ENCODE measurements around the gene PIP5K1B. TPM values are rescaled to one million over a fixed set of nuclear protein-coding genes. Genes with fewer than 3 reads are reported as not detected.

The PIP5K1B gene
- total RNA-seq, 1 experiment from 2014 or later = 5.2 TPM

DNA sequence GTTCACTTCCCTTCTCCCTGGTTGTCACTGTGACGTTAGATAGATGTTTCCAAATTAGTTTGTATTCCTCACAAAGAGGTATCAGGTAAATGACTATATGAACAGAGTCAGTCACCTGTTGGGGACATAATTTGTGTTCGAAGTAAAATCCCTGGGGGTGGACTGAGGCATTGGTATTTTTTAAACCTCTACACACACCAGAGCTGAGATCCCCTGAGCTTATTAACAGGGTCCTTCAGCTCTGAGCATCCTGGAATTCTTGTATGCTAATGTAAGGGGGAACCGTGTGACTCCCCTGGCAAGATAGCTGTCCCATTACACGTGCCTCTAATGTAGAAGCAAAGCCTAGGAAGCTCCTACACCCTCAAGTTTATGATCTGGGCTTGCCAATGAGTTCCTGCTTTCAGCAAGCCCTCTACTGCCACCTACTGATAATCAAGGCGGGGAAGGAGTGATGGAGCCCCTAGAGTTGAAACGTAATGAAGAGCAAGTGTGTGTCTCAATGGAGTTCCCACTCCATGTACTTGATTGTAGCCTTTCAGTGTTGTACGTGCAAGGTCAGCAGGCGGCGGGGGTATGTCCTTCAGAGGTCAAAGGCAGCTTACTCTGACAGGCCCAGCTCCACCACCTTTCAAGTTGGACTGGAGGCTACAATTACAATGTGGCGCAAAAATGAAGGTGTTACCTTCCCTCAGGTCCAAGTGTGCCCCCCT lies 294.5 kb downstream of the PIP5K1B start:
- DNase-seq (ENCODE audit: low spot score) (peak; percentile 73), ATAC-seq (peak; percentile 96)
- H3K4me1 Mint-ChIP-seq = peaks cover 34% of the 10 kb centered on the region
- no peak for TF ChIP-seq NR1H2 (CRISPR knock-in tag; IDR thresholded peaks at IDR 0.05)
- TF ChIP-seq, protein P1, sequence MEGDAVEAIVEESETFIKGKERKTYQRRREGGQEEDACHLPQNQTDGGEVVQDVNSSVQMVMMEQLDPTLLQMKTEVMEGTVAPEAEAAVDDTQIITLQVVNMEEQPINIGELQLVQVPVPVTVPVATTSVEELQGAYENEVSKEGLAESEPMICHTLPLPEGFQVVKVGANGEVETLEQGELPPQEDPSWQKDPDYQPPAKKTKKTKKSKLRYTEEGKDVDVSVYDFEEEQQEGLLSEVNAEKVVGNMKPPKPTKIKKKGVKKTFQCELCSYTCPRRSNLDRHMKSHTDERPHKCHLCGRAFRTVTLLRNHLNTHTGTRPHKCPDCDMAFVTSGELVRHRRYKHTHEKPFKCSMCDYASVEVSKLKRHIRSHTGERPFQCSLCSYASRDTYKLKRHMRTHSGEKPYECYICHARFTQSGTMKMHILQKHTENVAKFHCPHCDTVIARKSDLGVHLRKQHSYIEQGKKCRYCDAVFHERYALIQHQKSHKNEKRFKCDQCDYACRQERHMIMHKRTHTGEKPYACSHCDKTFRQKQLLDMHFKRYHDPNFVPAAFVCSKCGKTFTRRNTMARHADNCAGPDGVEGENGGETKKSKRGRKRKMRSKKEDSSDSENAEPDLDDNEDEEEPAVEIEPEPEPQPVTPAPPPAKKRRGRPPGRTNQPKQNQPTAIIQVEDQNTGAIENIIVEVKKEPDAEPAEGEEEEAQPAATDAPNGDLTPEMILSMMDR (IDR thresholded peaks at IDR 0.05) = peak; percentile 68
- TF ChIP-seq ZSCAN18 (CRISPR knock-in tag; IDR thresholded peaks at IDR 0.05) = 0 out of 2 replicates have a peak, but pooled peaks have one; percentile 8
- no peak for TF ChIP-seq TCF7 (CRISPR knock-in tag; IDR thresholded peaks at IDR 0.05; ENCODE audit: low read depth)
- H3K9me3 Mint-ChIP-seq = no peaks in the 10 kb centered on the region
- CTCF ChIA-PET = interaction anchor here (0.6 to 4.4 kb wide), 38 partner anchors 8 to 437 kb away, joined by 3 to 27 read pairs (median 4); partner anchors contain the start of genes FXN, PIP5K1B and PRKACG
- no peaks in the 10 kb centered on the region for H3K27me3 Mint-ChIP-seq (ENCODE audit: low read depth)
- H3K4me3 Mint-ChIP-seq = no peak overlapping the region
- POLR2A ChIA-PET = no interaction called here
- no peak overlapping the region; the same call in 1 of the 2 replicates for H3K27ac Mint-ChIP-seq
- no peaks in the 10 kb centered on the region for H3K36me3 Mint-ChIP-seq

GRCh38 chr9:69001921-69002320 lies 296.9 kb downstream of the PIP5K1B start:
- Mint-ChIP-seq H3K27ac (no peak overlapping the region), H3K4me3 (no peak overlapping the region), H3K27me3 (ENCODE audit: low read depth) (no peaks in the 10 kb centered on the region), H3K36me3 (no peaks in the 10 kb centered on the region), H3K9me3 (no peaks in the 10 kb centered on the region), H3K4me1 (peaks cover 26% of the 10 kb centered on the region)
- no peak for DNase-seq (ENCODE audit: low spot score)
- ChIA-PET POLR2A (no interaction called here), CTCF (interaction anchor here (0.5 kb wide), 1 partner anchor 57 kb away, joined by 3 read pairs; no protein-coding TSS in a partner anchor)
- TF ChIP-seq PRDM15 (CRISPR knock-in tag; IDR thresholded peaks at IDR 0.05) (no peak), ZNF317 (CRISPR knock-in tag; IDR thresholded peaks at IDR 0.05; ENCODE audit: borderline replicate concordance, low read depth) (no peak), CREB1 (CRISPR knock-in tag; IDR thresholded peaks at IDR 0.05) (no peak), ZNF425 (CRISPR knock-in tag; conservative IDR thresholded peaks at IDR 0.05) (no peak), ATF2 (CRISPR knock-in tag; IDR thresholded peaks at IDR 0.05; ENCODE audit: borderline replicate concordance, low read depth) (no peak), TCF7 (CRISPR knock-in tag; IDR thresholded peaks at IDR 0.05; ENCODE audit: low read depth) (no peak), NFATC4 (CRISPR knock-in tag; IDR thresholded peaks at IDR 0.05) (no peak), ELF4 (CRISPR knock-in tag; IDR thresholded peaks at IDR 0.05; ENCODE audit: low read depth) (no peak), MYBL2 (CRISPR knock-in tag; IDR thresholded peaks at IDR 0.05) (no peak)
- TF ChIP-seq, protein P2, sequence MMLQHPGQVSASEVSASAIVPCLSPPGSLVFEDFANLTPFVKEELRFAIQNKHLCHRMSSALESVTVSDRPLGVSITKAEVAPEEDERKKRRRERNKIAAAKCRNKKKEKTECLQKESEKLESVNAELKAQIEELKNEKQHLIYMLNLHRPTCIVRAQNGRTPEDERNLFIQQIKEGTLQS (CRISPR knock-in tag; conservative IDR thresholded peaks at IDR 0.05) = no peak
- ATAC-seq = no peak

Measured in WTC11 (cell line).